HepG2 (cell line): Measurements from ENCODE around the gene GRB7.

ENCODE experiments used
- ARID5B ChIP-seq: IDR thresholded peaks from 2 replicates; pipeline ENCODE4 v1.4.0; 2020; ENCODE audit warnings: mild to moderate bottlenecking, missing genetic modification reagents
- CBX1 ChIP-seq: IDR thresholded peaks from one replicate; pipeline ENCODE4 v1.6.1; 2016; ENCODE audit warnings: antibody characterized with exemption, low read depth
- CTCF ChIP-seq: sonication (generic); formaldehyde crosslinking; IDR thresholded peaks from 2 replicates; pipeline ENCODE4 v1.5.0; 2020; ENCODE audit warnings: mild to moderate bottlenecking, missing genetic modification reagents, moderate library complexity
- E2F5 ChIP-seq: sonication (generic); formaldehyde crosslinking; conservative IDR thresholded peaks from 2 replicates; pipeline ENCODE4 v1.4.0; 2020; ENCODE audit warnings: missing genetic modification reagents
- ETS1 ChIP-seq: sonication (generic); formaldehyde crosslinking; IDR thresholded peaks from 2 replicates; pipeline ENCODE4 v1.4.0; 2020; ENCODE audit warnings: missing genetic modification reagents
- KDM5A ChIP-seq: fragments of 200-600 bp; sonication (generic); IDR thresholded peaks from 2 replicates; pipeline ENCODE4 v1.7.0; 2018; ENCODE audit warnings: antibody characterized with exemption, mild to moderate bottlenecking, low read length, borderline replicate concordance
- NFE2 ChIP-seq: sonication (generic); formaldehyde crosslinking; IDR thresholded peaks from 2 replicates; pipeline ENCODE4 v1.4.0; 2020; ENCODE audit warnings: missing genetic modification reagents
- NR2C2 ChIP-seq: sonication (generic); formaldehyde crosslinking; IDR thresholded peaks from 2 replicates; pipeline ENCODE4 v1.4.0; 2020; ENCODE audit warnings: missing genetic modification reagents, mild to moderate bottlenecking, moderate library complexity, borderline replicate concordance
- TCF12 ChIP-seq, 2 experiments: fragments of 450-650 bp in 1 of 2; sonication (generic) in 1 of 2; formaldehyde crosslinking in 1 of 2; IDR thresholded peaks; 2 replicates each; pipeline versions ENCODE4 v1.6.1 to v1.8.0; 2017 to 2022; ENCODE audit warnings: antibody characterized with exemption in 1 of 2, mild to moderate bottlenecking in 1 of 2, missing genetic modification reagents in 1 of 2, moderate library complexity in 1 of 2
- TOE1 ChIP-seq: sonication (generic); formaldehyde crosslinking; IDR thresholded peaks from 2 replicates; pipeline ENCODE4 v1.4.0; 2020; ENCODE audit warnings: mild to moderate bottlenecking, missing genetic modification reagents
- ZBTB44 ChIP-seq: sonication (generic); formaldehyde crosslinking; IDR thresholded peaks from 2 replicates; pipeline ENCODE4 v1.4.0; 2020; ENCODE audit warnings: missing genetic modification reagents
- ZNF138 ChIP-seq: sonication (generic); formaldehyde crosslinking; IDR thresholded peaks from 2 replicates; pipeline ENCODE4 v1.5.0; 2020; ENCODE audit warnings: mild to moderate bottlenecking, low read depth, missing genetic modification reagents
- ZNF142 ChIP-seq: sonication (generic); formaldehyde crosslinking; IDR thresholded peaks from 2 replicates; pipeline ENCODE4 v1.4.0; 2020; ENCODE audit warnings: missing genetic modification reagents

GRCh38 chr17:39694593-39694992, 43.1 kb upstream of the GRB7 start:
- TF ChIP-seq ETS1 (CRISPR knock-in tag) (no peak), ZNF142 (no peak), CTCF (CRISPR knock-in tag) (no peak), TOE1 (CRISPR knock-in tag) (no peak), ZBTB44 (CRISPR knock-in tag) (no peak), ARID5B (CRISPR knock-in tag) (no peak), CBX1 (no peak), KDM5A (no peak), E2F5 (no peak), NR2C2 (no peak), TCF12 (IDR thresholded peaks at IDR 0.05) (no peak), TCF12 (CRISPR knock-in tag; IDR thresholded peaks at IDR 0.05) (no peak), ZNF138 (CRISPR knock-in tag) (no peak), NFE2 (CRISPR knock-in tag) (no peak)
